ENCODE results near the gene USP51. TPM values are rescaled to one million over a fixed set of nuclear protein-coding genes. Genes with fewer than 3 reads are reported as not detected.
A peak's percentile ranks its signal among the peaks of the same experiment; 100 is the strongest.
"Not testable (repeated sequence)": the region's sequence is repeated elsewhere in the genome, so short reads cannot be mapped to it uniquely, and the experiment has no call there.

Gene USP51
- total and polyA plus RNA-seq, 2 of the 13 experiments (the other 11 are each of a cell fraction or from before 2014, with no cell fraction given): not detected

GRCh38 chrX:55465108-55465507 is 24.5 kb downstream of the USP51 start:
- FAIRE-seq; POLR2A ChIA-PET; in situ Hi-C loops (cut with HindIII; ENCODE audit: extremely low pct_ligation_motif_present, low pct_unique_long_range_greater_than_20kb); H3K27ac ChIP-seq (ENCODE audit: extremely low read length, insufficient read depth, low read length); BruUV-seq (replicated peaks); H3K9ac ChIP-seq (ENCODE audit: insufficient read depth, low read depth, low read length); H2AFZ ChIP-seq (ENCODE audit: low read length); H4K20me1 ChIP-seq (ENCODE audit: insufficient read depth, low read length); H3K4me2 ChIP-seq (ENCODE audit: low read depth, low read length); DNase-seq (ENCODE audit: low spot score); H3K79me2 ChIP-seq (ENCODE audit: insufficient read depth, low read length); H3K9me3 ChIP-seq (ENCODE audit: low read length); H3K4me3 ChIP-seq (replicated peaks in 1 of 3; ENCODE audit: insufficient read depth in 1 of 3, low read depth in 2 of 3, low read length in 3 of 3); ATAC-seq; H3K27me3 ChIP-seq (ENCODE audit: control insufficient read depth in 1 of 2, insufficient read depth in 2 of 2, low read length in 2 of 2); H3K36me3 ChIP-seq (replicated peaks in 1 of 2; ENCODE audit: control insufficient read depth in 1 of 2, insufficient read depth in 2 of 2, low read length in 2 of 2); intact Hi-C loops (cut with micrococcal nuclease; ENCODE audit: unreplicated experiment); H3K4me1 ChIP-seq (ENCODE audit: insufficient read depth, low read length); CTCF ChIA-PET (ENCODE audit: low intra/inter-chr PET ratio, low total read pairs): not testable (repeated sequence)
- no CpG with 5 or more reads among the region's 5 CpGs for WGBS (ENCODE audit: low lambda C conversion rate)

DNA sequence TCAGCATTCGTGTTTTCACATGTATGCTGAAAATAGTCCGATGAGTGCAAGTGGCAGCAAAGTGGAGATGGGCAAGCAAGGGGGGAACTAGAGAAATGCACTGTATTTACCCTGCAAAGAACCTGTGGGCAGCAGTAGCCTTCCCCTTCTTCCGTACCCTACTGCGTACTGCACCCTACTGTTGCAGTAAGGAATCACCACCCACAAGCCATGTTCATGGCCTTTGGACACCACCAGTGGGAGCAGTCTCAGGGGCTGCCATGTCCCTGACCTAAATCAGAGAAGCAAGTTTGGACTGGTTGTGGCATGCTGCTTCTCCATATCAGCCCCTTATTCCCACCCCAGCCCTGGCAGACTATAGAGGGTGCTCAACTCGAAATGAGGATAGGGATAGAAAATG is 25.6 kb downstream of the USP51 start:
- FAIRE-seq; H4K20me1 ChIP-seq (ENCODE audit: insufficient read depth, low read length); H3K79me2 ChIP-seq (ENCODE audit: insufficient read depth, low read length); in situ Hi-C loops (cut with HindIII; ENCODE audit: extremely low pct_ligation_motif_present, low pct_unique_long_range_greater_than_20kb); H3K36me3 ChIP-seq (replicated peaks in 1 of 2; ENCODE audit: control insufficient read depth in 1 of 2, insufficient read depth in 2 of 2, low read length in 2 of 2); ATAC-seq; H3K9me3 ChIP-seq (ENCODE audit: low read length); H3K27ac ChIP-seq (ENCODE audit: extremely low read length, insufficient read depth, low read length); H3K27me3 ChIP-seq (ENCODE audit: control insufficient read depth in 1 of 2, insufficient read depth in 2 of 2, low read length in 2 of 2); H3K4me3 ChIP-seq (replicated peaks in 1 of 3; ENCODE audit: insufficient read depth in 1 of 3, low read depth in 2 of 3, low read length in 3 of 3); CTCF ChIA-PET (ENCODE audit: low intra/inter-chr PET ratio, low total read pairs); H3K9ac ChIP-seq (ENCODE audit: insufficient read depth, low read depth, low read length); POLR2A ChIA-PET; intact Hi-C loops (cut with micrococcal nuclease; ENCODE audit: unreplicated experiment); H3K4me2 ChIP-seq (ENCODE audit: low read depth, low read length); BruUV-seq (replicated peaks); DNase-seq (ENCODE audit: low spot score); H2AFZ ChIP-seq (ENCODE audit: low read length); H3K4me1 ChIP-seq (ENCODE audit: insufficient read depth, low read length): not testable (repeated sequence)
- WGBS (ENCODE audit: low lambda C conversion rate): no CpG with 5 or more reads among the region's 5 CpGs

DNA sequence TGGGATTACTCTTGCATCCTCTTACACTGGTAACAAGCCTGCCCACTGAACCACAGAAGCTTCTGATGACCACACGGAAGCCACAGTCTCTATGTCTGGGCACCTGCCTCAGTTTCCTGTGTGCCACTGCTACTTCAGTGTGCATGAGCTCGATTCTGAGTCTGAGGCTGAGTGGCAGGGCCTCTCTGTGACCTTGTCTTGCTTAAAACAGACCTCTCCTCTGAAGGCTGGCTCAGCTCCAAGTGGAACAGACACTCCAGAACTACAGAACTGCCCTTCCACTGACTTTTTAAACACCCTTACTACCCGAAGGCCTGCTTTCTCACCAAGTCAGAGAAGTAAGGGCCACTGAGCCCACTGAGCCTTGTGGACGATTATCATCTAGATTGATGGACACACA is 29.7 kb downstream of the USP51 start:
- no CpG with 5 or more reads among the region's 4 CpGs for WGBS (ENCODE audit: low lambda C conversion rate)
- H3K4me1 ChIP-seq (ENCODE audit: insufficient read depth, low read length); H3K9ac ChIP-seq (ENCODE audit: insufficient read depth, low read depth, low read length); FAIRE-seq; H3K4me3 ChIP-seq (replicated peaks in 1 of 3; ENCODE audit: insufficient read depth in 1 of 3, low read depth in 2 of 3, low read length in 3 of 3); H4K20me1 ChIP-seq (ENCODE audit: insufficient read depth, low read length); H3K79me2 ChIP-seq (ENCODE audit: insufficient read depth, low read length); H3K27ac ChIP-seq (ENCODE audit: extremely low read length, insufficient read depth, low read length); H3K36me3 ChIP-seq (replicated peaks in 1 of 2; ENCODE audit: control insufficient read depth in 1 of 2, insufficient read depth in 2 of 2, low read length in 2 of 2); H3K27me3 ChIP-seq (ENCODE audit: control insufficient read depth in 1 of 2, insufficient read depth in 2 of 2, low read length in 2 of 2); H2AFZ ChIP-seq (ENCODE audit: low read length); DNase-seq (ENCODE audit: low spot score); POLR2A ChIA-PET; intact Hi-C loops (cut with micrococcal nuclease; ENCODE audit: unreplicated experiment); in situ Hi-C loops (cut with HindIII; ENCODE audit: extremely low pct_ligation_motif_present, low pct_unique_long_range_greater_than_20kb); BruUV-seq (replicated peaks); H3K9me3 ChIP-seq (ENCODE audit: low read length); H3K4me2 ChIP-seq (ENCODE audit: low read depth, low read length); ATAC-seq; CTCF ChIA-PET (ENCODE audit: low intra/inter-chr PET ratio, low total read pairs): not testable (repeated sequence)

GRCh38 chrX:55459426-55459825 is 30.2 kb downstream of the USP51 start:
- ATAC-seq: not testable (repeated sequence)

More at GRCh38 chrX:55459426-55459825, 30.2 kb downstream of the USP51 start:
- H2AFZ ChIP-seq (ENCODE audit: low read length); H3K79me2 ChIP-seq (ENCODE audit: insufficient read depth, low read length); intact Hi-C loops (cut with micrococcal nuclease; ENCODE audit: unreplicated experiment); H3K27me3 ChIP-seq (ENCODE audit: control insufficient read depth in 1 of 2, insufficient read depth in 2 of 2, low read length in 2 of 2); H3K4me1 ChIP-seq (ENCODE audit: insufficient read depth, low read length); in situ Hi-C loops (cut with HindIII; ENCODE audit: extremely low pct_ligation_motif_present, low pct_unique_long_range_greater_than_20kb); BruUV-seq (replicated peaks); POLR2A ChIA-PET; H4K20me1 ChIP-seq (ENCODE audit: insufficient read depth, low read length); H3K4me3 ChIP-seq (replicated peaks in 1 of 3; ENCODE audit: insufficient read depth in 1 of 3, low read depth in 2 of 3, low read length in 3 of 3); H3K4me2 ChIP-seq (ENCODE audit: low read depth, low read length); DNase-seq (ENCODE audit: low spot score); H3K9ac ChIP-seq (ENCODE audit: insufficient read depth, low read depth, low read length); CTCF ChIA-PET (ENCODE audit: low intra/inter-chr PET ratio, low total read pairs); H3K36me3 ChIP-seq (replicated peaks in 1 of 2; ENCODE audit: control insufficient read depth in 1 of 2, insufficient read depth in 2 of 2, low read length in 2 of 2); H3K27ac ChIP-seq (ENCODE audit: extremely low read length, insufficient read depth, low read length); H3K9me3 ChIP-seq (ENCODE audit: low read length): not testable (repeated sequence)
- WGBS (ENCODE audit: low lambda C conversion rate): no CpG with 5 or more reads among the region's 5 CpGs
- FAIRE-seq: peak; percentile 39

Data from HepG2 (cell line).